ENCODE results near the gene VNN1.

GRCh38 chr6:132763269-132763668, 49.4 kb upstream of the VNN1 start:
- no peak for TF ChIP-seq CTCF (IDR thresholded peaks at IDR 0.05)
- TF ChIP-seq POLR2A (IDR thresholded peaks at IDR 0.05) = no peak

Measured in heart left ventricle (tissue), 13 donors.